Measurements from ENCODE around the gene DGKZ. TPM values are rescaled to one million over a fixed set of nuclear protein-coding genes. Genes with fewer than 3 reads are reported as not detected.

DGKZ gene
- total RNA-seq, 1 donor from 2014 or later, result 69.6 TPM

DNA sequence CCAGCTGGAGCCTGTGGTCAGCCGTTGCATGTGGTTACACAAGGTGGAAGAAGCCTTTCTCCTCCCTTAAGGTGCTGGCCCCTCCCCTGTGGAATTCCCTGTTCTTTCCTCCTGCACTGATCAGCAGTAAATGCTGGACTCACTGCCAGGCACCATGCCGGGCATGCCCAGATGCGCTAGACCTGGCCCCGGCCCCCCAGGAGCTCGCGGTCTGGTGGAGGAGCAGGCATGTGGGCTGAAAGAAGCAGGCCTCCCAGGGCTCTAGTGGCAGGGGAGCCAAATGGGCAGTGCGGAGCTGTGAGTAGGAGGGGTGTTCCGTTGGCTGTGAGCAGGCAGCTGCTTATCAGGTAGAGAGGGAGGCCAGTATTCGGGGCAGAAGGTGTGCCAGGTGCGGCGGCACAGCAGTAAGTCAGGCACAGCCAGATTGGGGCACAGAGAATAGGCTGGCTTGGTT lies 10.2 kb downstream of the DGKZ start:
- no peak for TF ChIP-seq CTCF (IDR thresholded peaks at IDR 0.05; ENCODE audit: insufficient read depth, low read length, poor library complexity, severe bottlenecking)
- Histone ChIP-seq H3K27me3 (ENCODE audit: control insufficient read depth, insufficient read depth, low read length) (no peaks in the 10 kb centered on the region), H3K36me3 (ENCODE audit: control insufficient read depth, insufficient read depth, low read length) (no peaks in the 10 kb centered on the region), H3K4me3 (ENCODE audit: low read depth, low read length) (no peak overlapping the region)
- DNase-seq (ENCODE audit: low read depth), result no peak

- no peak for DNase-seq (ENCODE audit: low read depth)
- Histone ChIP-seq H3K27me3 (ENCODE audit: control insufficient read depth, insufficient read depth, low read length) (no peaks in the 10 kb centered on the region), H3K36me3 (ENCODE audit: control insufficient read depth, insufficient read depth, low read length) (no peaks in the 10 kb centered on the region), H3K4me3 (ENCODE audit: low read depth, low read length) (no peak overlapping the region)
- TF ChIP-seq CTCF (IDR thresholded peaks at IDR 0.05; ENCODE audit: insufficient read depth, low read length, poor library complexity, severe bottlenecking), result no peak
Observed at GRCh38 chr11:46359953-46360352, 12.7 kb downstream of the DGKZ start.

GRCh38 chr11:46360878-46361277 lies 13.6 kb downstream of the DGKZ start:
- no peak for TF ChIP-seq CTCF (IDR thresholded peaks at IDR 0.05; ENCODE audit: insufficient read depth, low read length, poor library complexity, severe bottlenecking)
- no peaks in the 10 kb centered on the region for H3K36me3 ChIP-seq (ENCODE audit: control insufficient read depth, insufficient read depth, low read length)
- no peak overlapping the region for H3K4me3 ChIP-seq (ENCODE audit: low read depth, low read length)
- H3K27me3 ChIP-seq (ENCODE audit: control insufficient read depth, insufficient read depth, low read length), result no peaks in the 10 kb centered on the region
- no peak for DNase-seq (ENCODE audit: low read depth)

- no peak for TF ChIP-seq CTCF (IDR thresholded peaks at IDR 0.05; ENCODE audit: insufficient read depth, low read length, poor library complexity, severe bottlenecking)
- no peak overlapping the region for H3K4me3 ChIP-seq (ENCODE audit: low read depth, low read length)
- H3K36me3 ChIP-seq (ENCODE audit: control insufficient read depth, insufficient read depth, low read length), result no peaks in the 10 kb centered on the region
- DNase-seq (ENCODE audit: low read depth), result no peak
- H3K27me3 ChIP-seq (ENCODE audit: control insufficient read depth, insufficient read depth, low read length), result no peaks in the 10 kb centered on the region
Observed at GRCh38 chr11:46361283-46362155, 14.3 kb downstream of the DGKZ start.

GRCh38 chr11:46362156-46363030 lies 15.1 kb downstream of the DGKZ start:
- H3K36me3 ChIP-seq (ENCODE audit: control insufficient read depth, insufficient read depth, low read length), result no peaks in the 10 kb centered on the region
- no peak for TF ChIP-seq CTCF (IDR thresholded peaks at IDR 0.05; ENCODE audit: insufficient read depth, low read length, poor library complexity, severe bottlenecking)
- H3K27me3 ChIP-seq (ENCODE audit: control insufficient read depth, insufficient read depth, low read length), result no peaks in the 10 kb centered on the region
- H3K4me3 ChIP-seq (ENCODE audit: low read depth, low read length), result no peak overlapping the region
- DNase-seq (ENCODE audit: low read depth), result no peak
